NCI-H526 treated with DMSO at 0.1 percent for 48 hours (cell line): ENCODE results near the gene SUPT3H.

Experiments used
- DNase-seq: peaks from one replicate; lab custom pipeline; 2025; lab: John Stamatoyannopoulos, UW

The SUPT3H gene

DNA sequence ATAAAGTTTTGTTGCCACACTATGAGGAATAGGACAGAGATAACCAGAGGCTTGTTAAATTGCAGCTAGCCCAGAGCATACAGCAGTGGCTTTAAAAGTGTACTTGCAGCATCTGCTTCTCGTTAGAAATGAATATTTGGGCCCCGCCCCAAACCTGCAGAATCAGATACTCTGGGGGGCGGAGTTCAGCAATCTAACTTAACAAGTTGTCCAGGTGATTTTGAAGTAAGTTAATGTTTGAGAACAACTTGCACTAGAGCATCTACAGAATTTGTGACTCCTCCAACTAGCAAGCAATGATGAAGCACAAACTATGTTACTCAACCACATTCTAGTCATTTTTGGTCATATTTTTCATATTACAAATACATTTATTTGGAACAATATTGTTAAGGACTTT lies 10.6 kb upstream of the SUPT3H start:
- DNase-seq = no peak

DNA sequence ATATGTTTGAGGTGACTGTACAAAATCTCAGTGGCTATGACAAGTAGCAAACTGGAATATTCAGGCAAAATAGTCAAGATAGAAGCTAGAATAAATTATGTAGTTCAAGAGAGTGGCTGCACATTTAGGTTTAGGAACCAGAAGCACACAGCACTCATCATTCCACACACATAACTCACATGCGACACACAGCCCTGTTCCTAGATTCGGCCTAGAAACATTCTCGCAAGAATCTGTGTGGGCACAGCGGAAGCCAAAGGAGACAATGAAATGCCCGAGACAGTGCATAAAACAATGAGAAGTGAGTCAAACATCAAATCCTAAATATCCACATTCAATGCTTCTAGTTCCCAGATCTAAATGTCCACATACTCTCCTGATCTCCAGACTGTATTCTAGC lies 9.5 kb upstream of the SUPT3H start:
- no peak for DNase-seq

- DNase-seq = no peak
These were observed 8.8 kb upstream of the SUPT3H start for GRCh38 chr6:45386501-45386900.

DNA sequence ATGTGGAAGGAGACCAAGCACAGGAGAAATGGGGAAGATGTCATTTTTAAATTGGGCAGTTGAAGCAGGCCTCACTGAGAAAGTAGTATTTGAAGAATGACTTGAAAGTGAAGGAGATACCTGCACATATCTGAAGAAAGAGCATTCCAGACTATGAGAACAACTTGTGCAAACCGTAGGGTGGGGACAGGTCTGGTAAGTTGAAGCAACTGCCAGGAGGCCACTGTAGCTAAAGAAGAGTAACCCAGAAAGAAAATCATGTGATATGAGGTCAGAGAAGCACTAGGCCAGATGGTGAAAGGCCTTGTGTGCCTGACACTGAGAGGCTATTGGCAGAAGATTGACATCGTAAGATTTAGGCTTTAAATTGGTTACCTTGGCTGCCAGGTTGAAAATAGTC lies 4.7 kb upstream of the SUPT3H start:
- no peak for DNase-seq

DNA sequence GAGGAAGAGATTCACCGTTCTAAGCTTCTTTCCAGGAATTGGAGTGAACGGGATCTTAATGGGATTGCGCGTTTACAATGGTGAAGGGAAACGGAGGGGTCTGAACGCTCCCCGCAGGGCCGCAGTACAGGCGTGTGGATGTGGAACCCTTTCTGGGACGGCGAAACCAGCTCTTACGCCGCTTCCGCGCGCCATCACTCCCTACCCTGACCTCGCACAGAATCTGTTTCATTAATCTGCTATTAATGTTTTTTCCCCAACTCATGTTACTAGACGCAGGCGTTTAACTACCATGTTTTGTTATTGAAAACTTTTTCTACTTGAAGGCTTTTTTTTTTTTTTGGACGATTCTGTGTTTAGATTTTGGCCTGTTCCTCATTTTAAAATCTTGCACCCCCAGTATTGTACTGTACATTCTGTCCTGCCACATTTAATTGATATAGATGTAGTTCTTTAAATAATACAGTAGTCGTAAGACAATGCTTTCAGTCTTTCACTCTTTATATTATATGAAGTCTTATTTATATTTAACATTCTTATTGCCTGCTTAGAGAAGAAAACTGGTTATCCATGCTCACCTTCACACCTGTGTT lies 696 bp upstream of the SUPT3H start:
- peak; percentile 81 for DNase-seq

- DNase-seq = peak; percentile 78
These were observed 636 bp downstream of the SUPT3H start for GRCh38 chr6:45377043-45377553.

GRCh38 chr6:45376310-45377042 lies 1.3 kb downstream of the SUPT3H start:
- DNase-seq = peak; percentile 89

DNA sequence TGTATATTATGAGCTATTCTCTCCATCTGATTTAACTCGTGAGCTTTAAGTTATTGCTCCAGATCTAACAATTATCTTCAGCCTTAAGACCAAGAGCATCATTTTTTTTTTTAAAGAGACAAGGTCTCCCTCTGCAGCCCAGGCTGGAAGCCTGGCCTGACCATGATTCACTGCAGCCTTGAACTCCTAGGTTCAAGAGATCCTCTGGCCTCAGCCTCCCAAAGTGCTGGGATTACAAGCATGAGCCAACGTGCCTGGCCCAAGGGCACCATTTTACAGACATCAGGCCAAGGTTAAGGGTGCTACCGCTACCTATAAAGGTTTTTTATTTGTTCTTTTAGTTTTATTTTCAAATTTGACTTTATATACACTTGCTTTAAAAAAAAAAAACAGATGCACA lies 2.3 kb downstream of the SUPT3H start:
- DNase-seq = peak; percentile 48

GRCh38 chr6:45371924-45372573 lies 5.7 kb downstream of the SUPT3H start:
- no peak for DNase-seq

- no peak for DNase-seq
These were observed 7.9 kb downstream of the SUPT3H start for GRCh38 chr6:45369870-45370269.

- no peak for DNase-seq
These were observed 9.7 kb downstream of the SUPT3H start for GRCh38 chr6:45367999-45368398.

DNA sequence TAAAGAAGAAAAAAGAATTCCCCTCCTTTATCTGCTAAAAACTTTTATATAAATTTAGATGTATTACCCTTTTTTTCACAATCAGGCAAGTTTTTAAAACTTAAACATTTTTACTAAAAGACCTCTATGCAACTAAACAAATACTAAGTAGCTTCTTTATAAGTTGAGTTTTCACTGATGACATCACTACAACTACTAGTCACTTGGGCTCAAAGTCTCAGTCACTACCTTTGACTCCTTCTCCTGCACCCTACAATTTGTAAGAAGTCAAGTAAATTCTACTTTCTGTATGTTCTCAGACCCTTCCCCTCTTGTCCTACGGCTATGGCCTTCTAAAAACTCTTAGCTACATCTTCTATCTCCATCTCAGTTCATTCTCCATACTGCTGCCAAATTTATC lies 11.2 kb downstream of the SUPT3H start:
- DNase-seq = no peak

- DNase-seq = no peak
These were observed 12.7 kb downstream of the SUPT3H start for GRCh38 chr6:45365036-45365435.

GRCh38 chr6:45364466-45364865 lies 13.3 kb downstream of the SUPT3H start:
- no peak for DNase-seq

GRCh38 chr6:45353654-45354053 lies 24.1 kb downstream of the SUPT3H start:
- no peak for DNase-seq

DNA sequence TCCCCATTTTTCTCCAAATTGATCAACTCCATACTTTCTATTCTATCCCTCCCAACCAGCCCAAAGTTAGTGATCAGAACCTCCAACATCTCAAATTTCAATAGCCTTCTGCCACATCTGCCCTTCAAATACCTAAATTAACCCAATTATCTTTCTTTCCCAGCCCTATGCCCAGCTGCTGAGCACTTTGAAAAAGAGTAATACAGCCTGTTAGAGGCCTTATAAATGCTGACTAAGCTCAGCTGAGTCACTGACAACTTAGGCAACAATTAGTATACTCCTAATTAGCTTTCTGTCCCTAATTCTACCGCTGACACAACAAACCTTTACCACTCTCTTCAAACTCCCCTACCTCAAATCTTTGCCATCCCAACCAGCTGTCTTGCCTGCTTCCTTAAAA lies 26.1 kb downstream of the SUPT3H start:
- DNase-seq = no peak

DNA sequence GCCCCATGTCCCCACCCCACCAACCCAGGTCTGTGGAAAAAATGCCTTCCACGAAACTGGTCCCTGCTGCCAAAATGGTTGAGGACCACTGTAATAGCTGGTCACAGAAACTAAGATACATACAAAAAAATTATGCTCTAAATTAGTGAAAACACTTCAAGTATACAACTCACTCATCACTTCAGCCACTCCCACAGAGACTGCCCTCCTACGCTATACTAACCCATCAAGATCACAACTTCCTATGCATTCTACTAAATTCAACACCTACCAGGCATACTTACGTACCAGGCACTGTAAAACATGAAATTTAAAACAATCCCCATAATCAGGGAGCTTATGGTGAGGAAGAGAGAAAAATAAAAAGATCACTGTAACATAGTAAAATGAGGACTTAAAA lies 26.7 kb downstream of the SUPT3H start:
- DNase-seq = no peak

- no peak for DNase-seq
These were observed 27.5 kb downstream of the SUPT3H start for GRCh38 chr6:45350186-45350710.

DNA sequence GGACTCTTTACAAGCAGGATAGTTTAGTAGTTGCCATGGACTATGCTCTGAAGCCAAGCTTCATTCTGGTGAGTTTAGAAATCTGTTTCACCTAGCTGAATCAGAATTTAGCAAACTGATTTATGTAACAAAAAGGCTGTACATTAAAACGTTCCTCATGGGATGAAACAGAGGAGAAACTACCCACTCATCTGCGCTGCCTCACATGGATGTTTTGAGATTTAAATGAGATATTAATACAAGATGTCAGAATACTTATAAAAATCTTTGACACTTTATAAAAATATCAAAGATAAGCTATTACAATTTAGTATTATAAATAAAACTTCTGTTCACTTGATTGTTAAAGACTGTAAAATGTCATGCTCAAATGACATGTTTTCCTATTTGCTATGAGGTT lies 32.8 kb downstream of the SUPT3H start:
- no peak for DNase-seq

- DNase-seq = no peak
These were observed 49.2 kb downstream of the SUPT3H start for GRCh38 chr6:45328523-45328922.

DNA sequence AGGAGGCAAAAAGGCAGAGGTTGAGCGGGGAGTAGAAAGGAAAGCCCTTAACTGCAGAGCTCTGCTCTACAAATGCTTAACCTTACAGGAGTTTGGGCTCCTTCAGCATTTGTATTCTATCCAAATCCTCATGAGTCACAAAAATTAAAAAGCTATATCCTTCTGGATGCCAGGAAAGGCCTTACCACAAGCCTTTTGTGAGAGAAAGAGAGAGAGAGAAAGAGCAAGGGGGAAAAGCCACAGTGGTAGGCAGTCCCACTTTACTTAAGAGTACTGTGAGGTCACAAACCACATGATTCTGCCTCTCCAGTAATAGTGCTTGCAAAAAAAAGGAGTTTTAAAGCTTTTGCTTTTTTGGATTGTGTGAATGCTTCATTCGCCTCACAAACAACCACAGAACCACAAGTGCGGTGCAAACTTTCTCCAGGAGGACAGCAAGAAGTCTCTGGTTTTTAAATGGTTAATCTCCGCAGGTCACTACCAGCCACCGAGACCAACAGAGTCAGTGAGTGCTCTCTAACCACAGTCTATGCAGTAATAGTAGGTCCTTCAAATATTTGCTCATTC lies 49.7 kb downstream of the SUPT3H start, which contains the start of gene RUNX2:
Gene RUNX2 (plus strand): TSS at position 375 of the 567 bp plus-strand sequence. CDS start 397 bp downstream, outside the sequence.
- DNase-seq = no peak

DNA sequence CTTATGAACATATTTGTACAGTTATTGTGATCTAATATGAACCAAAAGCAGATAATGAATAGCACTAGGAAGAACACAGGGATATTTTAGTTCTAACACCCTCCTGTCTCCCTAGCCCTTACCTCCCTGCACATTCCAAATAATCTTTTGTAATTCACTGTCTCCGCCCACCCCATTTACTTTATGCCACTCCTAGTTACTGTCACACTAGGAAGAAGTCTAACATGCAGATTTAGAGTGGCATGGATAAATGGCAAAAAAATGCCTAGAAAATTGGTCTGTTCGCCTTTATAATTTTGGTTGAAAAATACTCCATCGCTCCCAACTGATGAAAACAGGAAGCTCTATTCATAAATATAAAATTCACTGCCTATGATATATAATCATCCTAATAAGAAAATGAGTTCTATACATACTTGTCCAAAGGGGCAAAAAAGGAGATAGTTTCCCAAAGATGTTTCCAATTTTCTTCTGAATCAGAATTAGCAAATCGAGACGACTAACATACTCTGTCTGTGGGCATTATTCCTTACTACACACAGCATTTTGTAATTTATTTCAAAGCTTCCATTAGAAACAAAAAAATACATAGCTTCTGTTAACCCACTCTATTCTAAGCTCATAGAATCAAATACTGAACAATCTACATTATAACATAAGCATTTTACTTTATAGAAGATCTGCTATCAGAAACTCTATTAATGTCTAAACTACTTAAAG lies 50.9 kb downstream of the SUPT3H start:
- DNase-seq = no peak
